Natural killer cell treated with Interleukin-12 subunit alpha and Interleukin-12 subunit beta and Interleukin-15 and Interleukin-18, amount 100 ng/mL, for 72 hours (primary cell): ENCODE results near the gene SP2. TPM values are rescaled to one million over a fixed set of nuclear protein-coding genes. Genes with fewer than 3 reads are reported as not detected.

Source experiments
- ATAC-seq, 2 donors: fragments of 150-1000 bp; cut with Tn5 transposase in 1 of 2; sonication (Bioruptor Pico), chemical (Tn5 transposase) in 1 of 2; 2 replicates each; pipeline ENCODE4 v1.10.0; 2021
- DNase-seq: peaks from one replicate; pipeline ENCODE4 v3.0.0; 2022; ENCODE audit warnings: low spot score
- H3K27ac Mint-ChIP-seq, 2 donors: 1 replicate in 1 of 2; 2 replicates in 1 of 2; pipeline ENCODE4 v1.8.0; 2022; ENCODE audit warnings: mixed read lengths in 2 of 2, mild to moderate bottlenecking in 1 of 2, moderate library complexity in 1 of 2
- H3K27me3 Mint-ChIP-seq, 2 donors: 1 replicate in 1 of 2; 2 replicates in 1 of 2; pipeline ENCODE4 v1.8.0; 2022; ENCODE audit warnings: mixed read lengths in 2 of 2
- H3K36me3 Mint-ChIP-seq: one replicate; pipeline ENCODE4 v1.8.0; 2022; ENCODE audit warnings: mixed read lengths
- H3K4me1 Mint-ChIP-seq, 2 donors: 1 replicate in 1 of 2; 2 replicates in 1 of 2; pipeline ENCODE4 v1.8.0; 2022; ENCODE audit warnings: low read depth in 2 of 2, mixed read lengths in 2 of 2, mild to moderate bottlenecking in 1 of 2
- H3K4me3 Mint-ChIP-seq: one replicate; pipeline ENCODE4 v1.8.0; 2022; ENCODE audit warnings: mixed read lengths
- H3K9me3 Mint-ChIP-seq: 2 replicates; pipeline ENCODE4 v1.8.0; 2022; ENCODE audit warnings: mixed read lengths
- total RNA-seq, 2 donors: library from RNA; stranded (reverse); gene quantifications; one replicate each; pipeline ENCODE4 v1.2.3, GENCODE V29; 2022

The SP2 gene
- total RNA-seq, 2 donors from 2014 or later: 22.0 to 25.8 TPM

DNA sequence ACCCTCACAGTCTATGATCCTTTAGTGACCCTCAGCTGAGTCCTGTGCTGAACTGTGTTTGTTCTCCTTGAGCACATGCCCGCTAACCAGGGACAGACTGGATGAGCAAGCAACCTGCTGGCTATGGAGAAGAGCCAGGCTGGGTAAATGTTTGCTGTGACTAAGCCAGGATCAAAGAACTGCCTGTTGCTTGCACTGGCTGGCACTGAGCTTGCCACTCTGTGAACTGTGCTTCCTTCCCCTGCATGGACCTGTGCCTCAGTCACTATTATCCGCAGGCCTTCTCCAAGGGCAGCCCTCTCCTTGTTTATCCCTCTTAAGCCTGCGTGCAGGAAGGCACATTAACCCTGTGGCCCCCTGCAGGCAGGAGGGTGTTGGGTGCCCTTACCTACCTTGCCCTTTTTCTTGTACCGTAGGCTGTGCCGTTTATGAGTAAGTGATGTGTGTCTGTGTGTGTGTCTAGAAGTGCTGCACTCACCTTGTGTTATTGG lies 52.7 kb downstream of the SP2 start:
- Mint-ChIP-seq H3K27ac (peak overlapping the region; percentile 38 to 72), H3K36me3 (peaks cover 4% of the 10 kb centered on the region), H3K4me3 (no peak overlapping the region), H3K27me3 (no peaks in the 10 kb centered on the region), H3K9me3 (no peaks in the 10 kb centered on the region), H3K4me1 (peaks cover 21 to 24% of the 10 kb centered on the region in 2 donors)
- DNase-seq (no peak), ATAC-seq (no peak)

DNA sequence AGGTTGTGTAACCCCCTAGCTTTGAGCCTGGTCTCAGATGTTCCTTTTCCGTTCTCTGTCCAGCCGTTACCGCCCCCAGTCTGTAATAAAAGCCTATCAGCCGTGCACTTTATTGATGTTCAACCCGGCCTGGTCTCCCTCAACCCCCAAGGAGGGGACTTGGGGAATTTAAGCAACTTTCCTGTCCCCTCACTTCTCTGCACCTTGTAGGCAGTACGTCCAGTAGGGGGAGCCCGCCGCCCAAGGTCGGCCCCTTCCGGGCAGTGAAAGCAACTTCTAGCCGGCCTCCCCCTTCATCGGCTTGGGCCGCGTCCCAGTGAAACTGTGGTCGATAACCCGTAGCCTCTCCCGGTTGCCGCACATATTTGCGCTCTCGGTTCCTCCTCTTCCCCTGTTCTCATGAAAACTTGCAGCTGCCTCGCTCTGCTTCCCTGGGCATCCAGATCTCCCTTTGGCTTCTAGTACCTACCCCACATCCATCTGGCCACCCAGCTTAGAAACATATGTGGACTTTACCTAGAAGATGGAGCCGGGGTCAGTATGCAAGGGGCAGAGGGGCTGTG lies 53.2 kb downstream of the SP2 start:
- peak overlapping the region; percentile 32 for H3K4me3 Mint-ChIP-seq
- peaks cover 4% of the 10 kb centered on the region for H3K36me3 Mint-ChIP-seq
- H3K9me3 Mint-ChIP-seq: no peaks in the 10 kb centered on the region
- H3K4me1 Mint-ChIP-seq: peaks cover 20 to 22% of the 10 kb centered on the region in 2 donors
- ATAC-seq (peak; percentile 83 to 87), DNase-seq (peak; percentile 92)
- peak overlapping the region; percentile 38 to 72 for H3K27ac Mint-ChIP-seq
- no peaks in the 10 kb centered on the region for H3K27me3 Mint-ChIP-seq

DNA sequence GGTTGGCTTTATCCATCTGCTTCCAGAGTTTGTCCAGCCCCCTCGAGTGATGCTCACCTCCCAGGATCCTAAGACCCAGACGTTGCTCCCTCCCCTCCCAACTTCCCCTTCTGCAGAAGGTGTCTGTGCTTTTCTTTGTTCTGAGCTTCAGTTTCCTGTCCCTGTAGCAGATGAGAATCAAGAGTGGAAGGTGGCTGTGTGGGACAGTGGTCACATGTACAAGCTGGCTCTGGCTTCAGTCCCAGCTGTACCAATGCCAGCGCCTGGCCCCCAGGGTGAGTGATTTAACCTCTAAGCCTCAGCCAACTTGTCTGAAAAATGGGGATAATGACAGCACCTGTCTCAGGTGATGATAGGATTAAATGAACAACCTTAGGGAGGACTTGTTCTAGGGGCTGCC lies 53.9 kb downstream of the SP2 start:
- Mint-ChIP-seq H3K27ac (peak overlapping the region in 1 of 2 donors; percentile 38), H3K9me3 (no peaks in the 10 kb centered on the region), H3K4me1 (peaks cover 16 to 18% of the 10 kb centered on the region in 2 donors), H3K36me3 (peaks cover 2% of the 10 kb centered on the region), H3K4me3 (no peak overlapping the region), H3K27me3 (no peaks in the 10 kb centered on the region)
- DNase-seq (no peak), ATAC-seq (no peak)

- ATAC-seq (no peak), DNase-seq (no peak)
- Mint-ChIP-seq H3K4me3 (no peak overlapping the region), H3K27me3 (no peaks in the 10 kb centered on the region), H3K9me3 (no peaks in the 10 kb centered on the region), H3K4me1 (peaks cover 11 to 13% of the 10 kb centered on the region in 2 donors), H3K27ac (no peak overlapping the region), H3K36me3 (no peaks in the 10 kb centered on the region)
Observed at GRCh38 chr17:47950448-47950847, 54.4 kb downstream of the SP2 start.

DNA sequence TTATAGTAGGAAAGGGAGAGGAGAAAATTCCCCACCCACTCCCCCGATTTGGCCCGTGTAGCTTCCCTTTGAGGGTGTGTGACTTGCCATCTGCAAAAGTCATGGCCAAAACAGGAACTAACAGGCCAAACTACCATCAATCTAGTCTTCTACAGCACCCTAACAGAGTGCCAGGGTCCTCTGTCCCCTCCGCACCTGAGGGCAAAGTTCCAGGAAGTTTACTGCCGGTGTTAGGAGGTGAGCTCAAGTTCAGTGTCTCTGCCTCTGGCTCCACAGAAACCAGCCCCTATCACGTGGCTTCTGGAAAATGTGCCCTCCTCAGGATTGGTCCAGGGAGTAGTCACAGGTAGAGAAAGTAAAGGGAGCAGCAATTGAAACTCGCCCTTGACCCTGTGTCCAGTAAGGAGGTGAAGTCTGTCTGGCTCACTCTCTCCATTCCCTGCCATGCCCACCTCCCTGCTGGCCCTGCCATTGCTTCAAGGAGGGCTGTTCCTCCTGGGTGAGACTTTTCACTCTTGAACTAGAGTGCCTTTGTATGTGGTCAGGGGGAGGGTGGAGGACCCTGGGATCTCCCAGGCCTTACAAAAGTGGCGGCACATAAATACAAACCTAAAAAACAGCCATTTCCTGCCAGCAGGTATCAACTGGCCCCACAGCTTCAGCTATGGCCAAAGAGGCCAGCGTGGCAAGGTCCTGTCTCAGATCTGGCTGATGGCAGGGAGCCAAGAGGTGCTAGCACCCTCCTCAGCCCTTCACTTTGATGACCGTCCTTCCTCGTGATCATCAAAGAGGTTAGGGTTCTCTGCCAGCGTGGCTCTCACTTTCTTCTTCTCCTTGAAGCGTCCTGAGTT lies 56.4 kb downstream of the SP2 start:
- Mint-ChIP-seq H3K36me3 (no peaks in the 10 kb centered on the region), H3K27ac (no peak overlapping the region), H3K27me3 (no peaks in the 10 kb centered on the region), H3K4me1 (peaks cover 10 to 11% of the 10 kb centered on the region in 2 donors), H3K9me3 (no peaks in the 10 kb centered on the region), H3K4me3 (no peak overlapping the region)
- no peak for DNase-seq
- no peak for ATAC-seq

GRCh38 chr17:47953909-47954308 lies 57.9 kb downstream of the SP2 start:
- ATAC-seq (no peak), DNase-seq (no peak)
- Mint-ChIP-seq H3K36me3 (no peaks in the 10 kb centered on the region), H3K4me3 (no peak overlapping the region), H3K9me3 (no peaks in the 10 kb centered on the region), H3K4me1 (peaks cover 8% of the 10 kb centered on the region in 2 donors), H3K27ac (no peak overlapping the region), H3K27me3 (no peaks in the 10 kb centered on the region)

DNA sequence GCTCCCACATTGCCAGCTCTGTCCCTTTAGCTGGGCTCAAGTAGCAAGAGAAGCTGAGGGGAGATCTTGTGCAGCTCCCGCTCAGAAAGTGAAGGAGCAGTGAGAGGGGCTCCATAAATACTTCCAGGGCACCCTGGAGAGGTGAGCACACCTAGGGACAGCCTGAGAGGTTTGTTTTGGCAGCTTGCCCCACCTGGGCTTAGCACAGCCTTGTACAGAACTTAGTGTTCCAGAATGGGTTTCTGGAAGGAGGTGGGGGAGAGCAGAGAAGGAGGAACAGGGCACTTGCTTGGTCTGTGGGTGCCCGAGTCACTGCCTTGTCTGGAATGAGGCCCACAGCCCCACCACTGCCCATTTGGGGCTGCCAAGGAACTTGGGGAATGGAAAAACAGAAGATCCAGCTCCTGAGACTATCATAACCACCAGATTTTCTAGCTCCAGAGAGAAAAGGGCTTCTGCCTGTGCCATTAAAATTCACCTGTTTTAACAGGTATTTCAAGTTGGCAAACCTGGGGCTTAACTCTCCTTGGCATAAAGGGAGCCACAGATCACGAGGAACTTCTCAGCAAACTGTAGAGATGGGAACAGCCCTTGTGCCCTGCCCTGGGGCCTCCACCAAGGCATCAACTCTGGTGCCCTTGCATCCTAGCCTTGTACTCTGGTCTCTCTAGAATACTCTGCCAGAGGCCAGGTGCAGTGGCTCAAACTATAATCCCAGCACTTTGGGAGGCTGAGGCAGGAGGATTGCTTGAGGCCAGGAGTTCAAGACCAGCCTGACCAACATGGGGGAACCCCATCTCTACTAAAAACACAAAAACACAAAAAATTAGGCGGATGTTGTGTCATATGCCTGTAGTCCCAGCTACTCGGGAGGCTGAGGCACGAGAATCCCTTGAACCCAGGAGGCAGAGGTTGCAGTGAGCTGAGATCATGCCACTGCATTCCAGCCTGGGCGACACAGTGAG lies 59.7 kb downstream of the SP2 start:
- Mint-ChIP-seq H3K36me3 (no peaks in the 10 kb centered on the region), H3K9me3 (no peaks in the 10 kb centered on the region), H3K27ac (no peak overlapping the region), H3K4me3 (no peak overlapping the region), H3K27me3 (no peaks in the 10 kb centered on the region), H3K4me1 (no peaks in the 10 kb centered on the region)
- DNase-seq: no peak
- ATAC-seq: no peak

GRCh38 chr17:47956791-47957590 lies 61.0 kb downstream of the SP2 start:
- Mint-ChIP-seq H3K9me3 (no peaks in the 10 kb centered on the region), H3K4me1 (no peaks in the 10 kb centered on the region), H3K27me3 (no peaks in the 10 kb centered on the region), H3K36me3 (no peaks in the 10 kb centered on the region), H3K4me3 (no peak overlapping the region), H3K27ac (no peak overlapping the region)
- ATAC-seq: no peak
- no peak for DNase-seq

- Mint-ChIP-seq H3K4me1 (no peaks in the 10 kb centered on the region), H3K4me3 (no peak within 1 kb of the TSS), H3K9me3 (no peaks in the 10 kb centered on the region), H3K27me3 (no peaks in the 10 kb centered on the region), H3K27ac (no peak within 1 kb of the TSS), H3K36me3 (no peaks in the 10 kb centered on the region)
- DNase-seq: no peak
- no peak for ATAC-seq
Observed at GRCh38 chr17:47957591-47958490, 61.8 kb downstream of the SP2 start, which contains the start of gene PRR15L. PRR15L (minus strand) TSS chr17:47957883; CDS start chr17:47953234, 4,649 bp downstream.

GRCh38 chr17:47959825-47960655 lies 64.0 kb downstream of the SP2 start:
- no peak overlapping the region for H3K27ac Mint-ChIP-seq

DNA sequence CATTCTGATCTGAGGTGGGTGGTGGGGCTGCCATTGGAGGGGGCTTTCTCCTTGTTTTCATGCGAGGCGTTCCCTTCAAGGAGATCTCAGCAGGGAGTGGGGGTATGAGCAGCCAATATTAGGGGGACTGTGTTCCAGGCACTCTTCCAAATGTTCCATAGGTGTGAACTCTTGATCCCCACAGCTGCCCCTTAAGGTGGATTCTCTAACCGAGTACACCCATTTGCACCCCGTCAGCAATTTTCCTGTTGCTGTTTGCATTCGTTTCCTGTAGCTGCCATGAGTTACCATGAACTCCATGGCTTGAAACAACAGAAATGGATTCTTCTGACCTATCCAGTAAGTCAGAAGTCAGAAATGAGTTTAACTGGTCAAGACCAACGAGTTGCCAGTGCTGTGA lies 65.4 kb downstream of the SP2 start:
- no peak for DNase-seq
- H3K4me1 Mint-ChIP-seq: no peaks in the 10 kb centered on the region
- no peaks in the 10 kb centered on the region for H3K9me3 Mint-ChIP-seq
- H3K4me3 Mint-ChIP-seq: no peak overlapping the region
- ATAC-seq: no peak
- H3K36me3 Mint-ChIP-seq: no peaks in the 10 kb centered on the region
- no peak overlapping the region for H3K27ac Mint-ChIP-seq
- no peaks in the 10 kb centered on the region for H3K27me3 Mint-ChIP-seq

More at GRCh38 chr17:47959825-47960655, 64.0 kb downstream of the SP2 start:
- H3K36me3 Mint-ChIP-seq: no peaks in the 10 kb centered on the region
- DNase-seq (no peak), ATAC-seq (no peak)
- H3K4me3 Mint-ChIP-seq: no peak overlapping the region
- no peaks in the 10 kb centered on the region for H3K27me3 Mint-ChIP-seq
- H3K9me3 Mint-ChIP-seq: no peaks in the 10 kb centered on the region
- H3K4me1 Mint-ChIP-seq: no peaks in the 10 kb centered on the region
